Brain microvascular endothelial cell (primary cell): Measurements from ENCODE around the gene ATF7IP.

ENCODE experiments used
- DNase-seq: peaks from one replicate; pipeline ENCODE4 v3.0.0-alpha.2; 2020
- H3K27ac ChIP-seq: fragments of 250-450 bp; sonication (Bioruptor Pico); 2 replicates; pipeline ENCODE4 v1.5.1; 2020; ENCODE audit warnings: mild to moderate bottlenecking, moderate library complexity
- H3K27me3 ChIP-seq: fragments of 250-450 bp; sonication (Bioruptor Pico); replicated peaks from 2 replicates; pipeline ENCODE4 v1.5.1; 2020; ENCODE audit warnings: mild to moderate bottlenecking
- H3K36me3 ChIP-seq: fragments of 250-450 bp; sonication (Bioruptor Pico); replicated peaks from 2 replicates; pipeline ENCODE4 v1.5.1; 2020; ENCODE audit warnings: mild to moderate bottlenecking
- H3K4me3 ChIP-seq: 2 replicates; pipeline ENCODE4 v1.5.1; 2011; ENCODE audit warnings: low read depth, mild to moderate bottlenecking, control low read depth, low read length, moderate library complexity
- in situ Hi-C: cut with HindIII; loops from 2 replicates; pipeline ENCODE4 v1.10.0; 2017; ENCODE audit warnings: low sequenced_read_pairs, low pct_ligation_motif_present
- TF ChIP-seq, protein P1 (sequence below): IDR thresholded peaks from 2 replicates; pipeline ENCODE4 v1.5.1; 2011; ENCODE audit warnings: low read depth, mild to moderate bottlenecking, moderate library complexity, low read length, control low read depth, inconsistent platforms; ENCODE audit errors: missing control alignments

The ATF7IP gene

GRCh38 chr12:14545144-14546124 lies 180.0 kb downstream of the ATF7IP start:
- no peak for DNase-seq
- Histone ChIP-seq H3K4me3 (no peak overlapping the region), H3K27ac (no peak overlapping the region), H3K36me3 (no peaks in the 10 kb centered on the region), H3K27me3 (no peaks in the 10 kb centered on the region)
- TF ChIP-seq, protein P1, sequence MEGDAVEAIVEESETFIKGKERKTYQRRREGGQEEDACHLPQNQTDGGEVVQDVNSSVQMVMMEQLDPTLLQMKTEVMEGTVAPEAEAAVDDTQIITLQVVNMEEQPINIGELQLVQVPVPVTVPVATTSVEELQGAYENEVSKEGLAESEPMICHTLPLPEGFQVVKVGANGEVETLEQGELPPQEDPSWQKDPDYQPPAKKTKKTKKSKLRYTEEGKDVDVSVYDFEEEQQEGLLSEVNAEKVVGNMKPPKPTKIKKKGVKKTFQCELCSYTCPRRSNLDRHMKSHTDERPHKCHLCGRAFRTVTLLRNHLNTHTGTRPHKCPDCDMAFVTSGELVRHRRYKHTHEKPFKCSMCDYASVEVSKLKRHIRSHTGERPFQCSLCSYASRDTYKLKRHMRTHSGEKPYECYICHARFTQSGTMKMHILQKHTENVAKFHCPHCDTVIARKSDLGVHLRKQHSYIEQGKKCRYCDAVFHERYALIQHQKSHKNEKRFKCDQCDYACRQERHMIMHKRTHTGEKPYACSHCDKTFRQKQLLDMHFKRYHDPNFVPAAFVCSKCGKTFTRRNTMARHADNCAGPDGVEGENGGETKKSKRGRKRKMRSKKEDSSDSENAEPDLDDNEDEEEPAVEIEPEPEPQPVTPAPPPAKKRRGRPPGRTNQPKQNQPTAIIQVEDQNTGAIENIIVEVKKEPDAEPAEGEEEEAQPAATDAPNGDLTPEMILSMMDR = no peak
- in situ Hi-C loops = no loop called here

- in situ Hi-C loops = no loop called here
- H3K4me3 ChIP-seq = no peak overlapping the region
- no peak overlapping the region for H3K27ac ChIP-seq
- TF ChIP-seq, protein P1 = no peak
- no peaks in the 10 kb centered on the region for H3K27me3 ChIP-seq
- no peaks in the 10 kb centered on the region for H3K36me3 ChIP-seq
- no peak for DNase-seq
These were observed 182.1 kb downstream of the ATF7IP start for GRCh38 chr12:14547571-14547970.

GRCh38 chr12:14548609-14549008 lies 183.1 kb downstream of the ATF7IP start:
- Histone ChIP-seq H3K27me3 (no peaks in the 10 kb centered on the region), H3K36me3 (no peaks in the 10 kb centered on the region), H3K27ac (no peak overlapping the region), H3K4me3 (no peak overlapping the region)
- in situ Hi-C loops = no loop called here
- TF ChIP-seq, protein P1 = no peak
- no peak for DNase-seq
